IMR-90 (cell line): ENCODE results near the gene FLRT1.

ENCODE experiments used
- BHLHE40 ChIP-seq: fragments of 150-350 bp; IDR thresholded peaks from 2 replicates; pipeline ENCODE4 v1.6.1; 2016; ENCODE audit warnings: mild to moderate bottlenecking, low read depth, low read length
- CEBPB ChIP-seq: IDR thresholded peaks from 2 replicates; pipeline ENCODE4 v1.6.1; 2012; ENCODE audit warnings: low read depth, low read length, improper control_type of control experiment
- FOS ChIP-seq: fragments of 150-350 bp; IDR thresholded peaks from 2 replicates; pipeline ENCODE4 v1.6.1; 2016; ENCODE audit warnings: low read depth, low read length
- MAZ ChIP-seq: IDR thresholded peaks from 2 replicates; pipeline ENCODE4 v1.6.1; 2012; ENCODE audit warnings: low read depth, mild to moderate bottlenecking, low read length, improper control_type of control experiment, moderate library complexity, borderline replicate concordance
- MXI1 ChIP-seq: IDR thresholded peaks from 2 replicates; pipeline ENCODE4 v1.6.1; 2012; ENCODE audit warnings: low read depth, mild to moderate bottlenecking, low read length, moderate library complexity, borderline replicate concordance
- NFE2L2 ChIP-seq: fragments of 150-350 bp; IDR thresholded peaks from 2 replicates; pipeline ENCODE4 v1.6.1; 2016; ENCODE audit warnings: low read depth, mild to moderate bottlenecking, low read length
- POLR2A ChIP-seq: IDR thresholded peaks from 2 replicates; pipeline ENCODE4 v1.6.1; 2012; ENCODE audit warnings: mild to moderate bottlenecking, low read depth, low read length
- RAD21 ChIP-seq: IDR thresholded peaks from 2 replicates; pipeline ENCODE4 v1.6.1; 2012; ENCODE audit warnings: low read length, improper control_type of control experiment
- RCOR1 ChIP-seq: IDR thresholded peaks from 2 replicates; pipeline ENCODE4 v1.6.1; 2012; ENCODE audit warnings: mild to moderate bottlenecking, low read length, improper control_type of control experiment; ENCODE audit not compliant: insufficient replicate concordance
- RFX5 ChIP-seq: IDR thresholded peaks from 2 replicates; pipeline ENCODE4 v1.8.0; 2012; ENCODE audit warnings: low read depth, mild to moderate bottlenecking, low read length, moderate library complexity
- SMC3 ChIP-seq: fragments of 150-350 bp; IDR thresholded peaks from 2 replicates; pipeline ENCODE4 v1.6.1; 2016; ENCODE audit warnings: low read depth, mild to moderate bottlenecking, antibody characterized with exemption, low read length, moderate library complexity
- USF2 ChIP-seq: fragments of 150-350 bp; IDR thresholded peaks from 2 replicates; pipeline ENCODE4 v1.6.1; 2017; ENCODE audit warnings: mild to moderate bottlenecking, antibody characterized with exemption, low read length, low read depth
- TF ChIP-seq, protein P1 (sequence below): conservative IDR thresholded peaks from 2 replicates; pipeline ENCODE4 v1.5.1; 2012; ENCODE audit warnings: mild to moderate bottlenecking, low read depth, low read length, improper control_type of control experiment
- TF ChIP-seq, protein P2 (sequence below): fragments of 150-350 bp; IDR thresholded peaks from 2 replicates; pipeline ENCODE4 v1.6.1; 2016; ENCODE audit warnings: low read depth, mild to moderate bottlenecking, low read length, moderate library complexity, borderline replicate concordance

DNA sequence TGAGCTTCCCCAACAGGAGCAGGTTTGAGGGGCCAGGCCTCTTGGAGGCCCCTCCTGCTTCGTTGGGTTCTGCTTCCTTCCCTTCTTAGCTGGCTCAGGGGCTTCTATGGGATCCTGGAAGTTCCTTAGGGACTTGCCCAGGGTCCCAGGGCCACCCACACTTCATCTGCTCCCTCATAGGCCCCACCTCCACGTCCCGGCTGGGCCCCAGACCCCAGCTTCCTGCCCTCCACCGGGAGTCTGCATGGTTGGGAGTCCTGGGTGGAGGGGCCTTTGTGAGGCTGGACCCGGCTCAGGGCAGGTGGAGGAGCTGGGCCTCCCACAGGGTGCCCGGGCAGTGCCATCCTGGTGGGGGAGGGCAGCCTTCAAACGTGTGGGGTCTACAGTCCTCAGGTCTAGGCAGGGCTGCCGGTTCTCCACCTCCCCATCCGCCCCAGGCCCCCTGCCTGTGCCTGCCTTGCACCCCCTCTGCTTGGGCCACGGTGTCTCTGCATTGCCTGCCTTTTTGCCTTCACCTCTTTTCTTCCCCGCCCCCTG is 37.9 kb upstream of the FLRT1 start:
- TF ChIP-seq BHLHE40 (no peak), POLR2A (no peak), MXI1 (no peak), CEBPB (no peak), MAZ (no peak), RAD21 (no peak), USF2 (no peak), FOS (no peak), RFX5 (no peak), RCOR1 (no peak), SMC3 (no peak), NFE2L2 (no peak)
- TF ChIP-seq, protein P1, sequence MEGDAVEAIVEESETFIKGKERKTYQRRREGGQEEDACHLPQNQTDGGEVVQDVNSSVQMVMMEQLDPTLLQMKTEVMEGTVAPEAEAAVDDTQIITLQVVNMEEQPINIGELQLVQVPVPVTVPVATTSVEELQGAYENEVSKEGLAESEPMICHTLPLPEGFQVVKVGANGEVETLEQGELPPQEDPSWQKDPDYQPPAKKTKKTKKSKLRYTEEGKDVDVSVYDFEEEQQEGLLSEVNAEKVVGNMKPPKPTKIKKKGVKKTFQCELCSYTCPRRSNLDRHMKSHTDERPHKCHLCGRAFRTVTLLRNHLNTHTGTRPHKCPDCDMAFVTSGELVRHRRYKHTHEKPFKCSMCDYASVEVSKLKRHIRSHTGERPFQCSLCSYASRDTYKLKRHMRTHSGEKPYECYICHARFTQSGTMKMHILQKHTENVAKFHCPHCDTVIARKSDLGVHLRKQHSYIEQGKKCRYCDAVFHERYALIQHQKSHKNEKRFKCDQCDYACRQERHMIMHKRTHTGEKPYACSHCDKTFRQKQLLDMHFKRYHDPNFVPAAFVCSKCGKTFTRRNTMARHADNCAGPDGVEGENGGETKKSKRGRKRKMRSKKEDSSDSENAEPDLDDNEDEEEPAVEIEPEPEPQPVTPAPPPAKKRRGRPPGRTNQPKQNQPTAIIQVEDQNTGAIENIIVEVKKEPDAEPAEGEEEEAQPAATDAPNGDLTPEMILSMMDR: no peak
- TF ChIP-seq, protein P2, sequence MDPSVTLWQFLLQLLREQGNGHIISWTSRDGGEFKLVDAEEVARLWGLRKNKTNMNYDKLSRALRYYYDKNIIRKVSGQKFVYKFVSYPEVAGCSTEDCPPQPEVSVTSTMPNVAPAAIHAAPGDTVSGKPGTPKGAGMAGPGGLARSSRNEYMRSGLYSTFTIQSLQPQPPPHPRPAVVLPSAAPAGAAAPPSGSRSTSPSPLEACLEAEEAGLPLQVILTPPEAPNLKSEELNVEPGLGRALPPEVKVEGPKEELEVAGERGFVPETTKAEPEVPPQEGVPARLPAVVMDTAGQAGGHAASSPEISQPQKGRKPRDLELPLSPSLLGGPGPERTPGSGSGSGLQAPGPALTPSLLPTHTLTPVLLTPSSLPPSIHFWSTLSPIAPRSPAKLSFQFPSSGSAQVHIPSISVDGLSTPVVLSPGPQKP: no peak
